ENCODE data around the gene BTD.

GRCh38 chr3:15649858-15650257 lies 48.3 kb downstream of the BTD start:
- TF ChIP-seq CTCF (IDR thresholded peaks at IDR 0.05; ENCODE audit: borderline replicate concordance, extremely low read depth, low read length, poor library complexity, severe bottlenecking) (no peak), EZH2 (IDR thresholded peaks at IDR 0.05; ENCODE audit: borderline replicate concordance, low read depth, low read length, severe bottlenecking) (no peak)

Measured in DND-41 (cell line).